Dermis microvascular lymphatic vessel endothelial cell (primary cell): ENCODE results near the gene MAP3K12. TPM values are rescaled to one million over a fixed set of nuclear protein-coding genes. Genes with fewer than 3 reads are reported as not detected.
"Not testable (repeated sequence)": the region's sequence is repeated elsewhere in the genome, so short reads cannot be mapped to it uniquely, and the experiment has no call there.

Experiments
- DNase-seq, 2 donors: peaks; one replicate each; pipeline versions ENCODE4 v3.0.0 to v3.0.0-alpha.2; 2010; ENCODE audit warnings: low read depth in 2 of 2
- total RNA-seq: library from RNA; depleted of rRNA; stranded (reverse); fragments of >200 nt; gene quantifications from 2 replicates; pipeline ENCODE4 v1.2.1, GENCODE V29; 2014

The MAP3K12 gene
- total RNA-seq, 1 donor from 2014 or later, result 5.5 TPM

- no peak for DNase-seq
Measured at GRCh38 chr12:53468282-53468681, 31.0 kb downstream of the MAP3K12 start.

GRCh38 chr12:53467880-53468279 is 31.4 kb downstream of the MAP3K12 start:
- no peak for DNase-seq

- no peak for DNase-seq
Measured at GRCh38 chr12:53467082-53467481, 32.2 kb downstream of the MAP3K12 start.

- no peak for DNase-seq
Measured at GRCh38 chr12:53466640-53467039, 32.6 kb downstream of the MAP3K12 start.

GRCh38 chr12:53465679-53466078 is 33.6 kb downstream of the MAP3K12 start:
- DNase-seq, result no peak

- no peak for DNase-seq
Measured at GRCh38 chr12:53464685-53465418, 34.4 kb downstream of the MAP3K12 start.

- no peak for DNase-seq
Measured at GRCh38 chr12:53463802-53464560, 35.3 kb downstream of the MAP3K12 start.

- DNase-seq, result no peak
Measured at GRCh38 chr12:53462935-53463334, 36.3 kb downstream of the MAP3K12 start.

- DNase-seq, result no peak
Measured at GRCh38 chr12:53461591-53461990, 37.7 kb downstream of the MAP3K12 start.

GRCh38 chr12:53461059-53461458 is 38.2 kb downstream of the MAP3K12 start:
- DNase-seq, result no peak

GRCh38 chr12:53459097-53459496 is 40.2 kb downstream of the MAP3K12 start:
- no peak for DNase-seq

GRCh38 chr12:53456654-53457366 is 42.4 kb downstream of the MAP3K12 start:
- no peak for DNase-seq

- DNase-seq, result no peak
Measured at GRCh38 chr12:53454707-53455106, 44.6 kb downstream of the MAP3K12 start.

GRCh38 chr12:53453953-53454640 is 45.2 kb downstream of the MAP3K12 start:
- peak in 1 of 2 donors; percentile 16 for DNase-seq

GRCh38 chr12:53452159-53453077 is 46.8 kb downstream of the MAP3K12 start:
- peak; percentile 74 to 92 for DNase-seq

- DNase-seq, result peak; percentile 99 to 100
Measured at GRCh38 chr12:53451661-53452158, 47.5 kb downstream of the MAP3K12 start, which contains the start of gene PCBP2. Gene PCBP2 (plus strand): TSS chr12:53452102. CDS start chr12:53454801, 2,699 bp downstream.

GRCh38 chr12:53450936-53451335 is 48.3 kb downstream of the MAP3K12 start:
- no peak for DNase-seq

GRCh38 chr12:53444593-53445325 is 54.5 kb downstream of the MAP3K12 start:
- not testable (repeated sequence) for DNase-seq

GRCh38 chr12:53443955-53444354 is 55.3 kb downstream of the MAP3K12 start:
- no peak for DNase-seq
